VCaP (cell line): ENCODE results near the gene TRABD2A.

Experiments
- H3K27ac ChIP-seq: fragments of 450-650 bp; 2 replicates; pipeline ENCODE4 v1.5.1; 2017
- CTCF ChIP-seq: fragments of 450-650 bp; conservative IDR thresholded peaks from 2 replicates; pipeline ENCODE4 v1.5.1; 2017; ENCODE audit warnings: mild to moderate bottlenecking, moderate library complexity

TRABD2A gene

GRCh38 chr2:84862006-84862405 lies 18.9 kb downstream of the TRABD2A start:
- no peak overlapping the region for H3K27ac ChIP-seq
- no peak for TF ChIP-seq CTCF

- no peak overlapping the region for H3K27ac ChIP-seq
- no peak for TF ChIP-seq CTCF
Observed at GRCh38 chr2:84861539-84861938, 19.3 kb downstream of the TRABD2A start.

GRCh38 chr2:84858937-84859336 lies 21.9 kb downstream of the TRABD2A start:
- TF ChIP-seq CTCF, result no peak
- no peak overlapping the region for H3K27ac ChIP-seq

- H3K27ac ChIP-seq, result no peak overlapping the region
- no peak for TF ChIP-seq CTCF
Observed at GRCh38 chr2:84858123-84858522, 22.8 kb downstream of the TRABD2A start.

- no peak for TF ChIP-seq CTCF
- no peak overlapping the region for H3K27ac ChIP-seq
Observed at GRCh38 chr2:84857566-84857965, 23.3 kb downstream of the TRABD2A start.

- no peak for TF ChIP-seq CTCF
Observed at GRCh38 chr2:84856787-84857186, 24.1 kb downstream of the TRABD2A start.

GRCh38 chr2:84855731-84856130 lies 25.2 kb downstream of the TRABD2A start:
- no peak for TF ChIP-seq CTCF
- no peak overlapping the region for H3K27ac ChIP-seq

More at GRCh38 chr2:84856787-84857186, 24.1 kb downstream of the TRABD2A start:
- no peak overlapping the region for H3K27ac ChIP-seq

GRCh38 chr2:84854850-84855249 lies 26.0 kb downstream of the TRABD2A start:
- H3K27ac ChIP-seq, result no peak overlapping the region
- no peak for TF ChIP-seq CTCF
